Common myeloid progenitor, CD34-positive (primary cell): ENCODE results near the gene PAFAH1B2.
A peak's percentile ranks its signal among the peaks of the same experiment; 100 is the strongest.

Experiments used
- CTCF ChIA-PET: fragments of 350-600 bp; sonication (Branson Sonifier 250); formaldehyde crosslinking; loops from one replicate; lab custom pipeline; 2021; ENCODE audit warnings: antibody characterized with exemption; lab: Charles Lee
- POLR2A ChIA-PET: fragments of 350-600 bp; sonication (Branson Sonifier 250); formaldehyde crosslinking; loops from one replicate; lab custom pipeline; 2021; ENCODE audit warnings: antibody characterized with exemption; lab: Charles Lee
- DNase-seq, 3 donors: peaks; one replicate each; pipeline versions ENCODE4 v3.0.0 to v3.0.0-alpha.2; 2013
- H3K27ac ChIP-seq, 2 experiments: 1 replicate in 1 of 2; 2 replicates in 1 of 2; pipeline ENCODE4 v1.7.0; 2013; ENCODE audit warnings: inconsistent platforms in 2 of 2, low read length in 2 of 2, mild to moderate bottlenecking in 2 of 2, low read depth in 1 of 2, moderate library complexity in 1 of 2; ENCODE audit not compliant: severe bottlenecking in 2 of 2, insufficient read depth in 1 of 2, poor library complexity in 1 of 2
- H3K27me3 ChIP-seq, 5 experiments: replicated peaks in 2 of 5; 1 replicate in 3 of 5; 2 replicates in 2 of 5; pipeline versions ENCODE4 v1.6.1 to v1.7.0; 2013; ENCODE audit warnings: low read length in 4 of 5, mild to moderate bottlenecking in 2 of 5, moderate library complexity in 2 of 5, inconsistent platforms in 1 of 5; ENCODE audit not compliant: insufficient read depth in 5 of 5, control insufficient read depth in 4 of 5
- H3K36me3 ChIP-seq, 4 experiments: 1 replicate in 2 of 4; 2 replicates in 2 of 4; pipeline versions ENCODE4 v1.6.1 to v1.7.0; 2013; ENCODE audit warnings: low read length in 3 of 4, control low read depth in 1 of 4, mild to moderate bottlenecking in 1 of 4; ENCODE audit not compliant: control insufficient read depth in 4 of 4, insufficient read depth in 4 of 4
- H3K4me1 ChIP-seq, 4 experiments: 1 replicate in 3 of 4; 2 replicates in 1 of 4; pipeline versions ENCODE4 v1.6.1 to v1.7.1; 2013; ENCODE audit warnings: low read length in 3 of 4, mild to moderate bottlenecking in 3 of 4, control low read depth in 1 of 4, inconsistent platforms in 1 of 4, moderate library complexity in 1 of 4; ENCODE audit not compliant: control insufficient read depth in 4 of 4, insufficient read depth in 4 of 4; ENCODE audit errors: control extremely low read depth in 1 of 4
- H3K4me3 ChIP-seq, 7 experiments: 1 replicate in 4 of 7; 2 replicates in 3 of 7; pipeline versions ENCODE4 v1.5.1 to v1.7.0; 2013; ENCODE audit warnings: mild to moderate bottlenecking in 7 of 7, low read length in 6 of 7, moderate library complexity in 6 of 7, inconsistent platforms in 2 of 7, low read depth in 2 of 7, control low read depth in 1 of 7; ENCODE audit not compliant: insufficient read depth in 4 of 7, control insufficient read depth in 1 of 7; ENCODE audit errors: extremely low read depth in 1 of 7
- H3K9me3 ChIP-seq, 5 experiments: 1 replicate in 4 of 5; 2 replicates in 1 of 5; pipeline versions ENCODE4 v1.6.1 to v1.7.1; 2013; ENCODE audit warnings: low read length in 4 of 5, mild to moderate bottlenecking in 2 of 5, inconsistent platforms in 1 of 5, low read depth in 1 of 5, moderate library complexity in 1 of 5; ENCODE audit not compliant: control insufficient read depth in 4 of 5, insufficient read depth in 2 of 5; ENCODE audit errors: control extremely low read depth in 1 of 5
- WGBS: methylation state at CpG from one replicate; pipeline ENCODE4 v1.1.5; 2013; ENCODE audit not compliant: insufficient coverage; 5-methylcytosine and 5-hydroxymethylcytosine counted together

The PAFAH1B2 gene

GRCh38 chr11:117214404-117215110 lies 70.5 kb downstream of the PAFAH1B2 start:
- Histone ChIP-seq H3K9me3 (no peaks in the 10 kb centered on the region), H3K4me3 (no peak overlapping the region), H3K27ac (no peak overlapping the region), H3K36me3 (peaks cover 8 to 59% (median 46%) of the 10 kb centered on the region in 4 experiments), H3K4me1 (no peaks in the 10 kb centered on the region), H3K27me3 (no peaks in the 10 kb centered on the region)
- CTCF ChIA-PET = interaction anchor here (0.8 to 4.8 kb wide), 4 partner anchors 12 to 108 kb away, joined by 3 to 28 read pairs (median 9); no protein-coding TSS in a partner anchor
- POLR2A ChIA-PET = no interaction called here
- WGBS = 98% methylated on average over 6 of the region's 7 CpGs
- DNase-seq = no peak

- POLR2A ChIA-PET = no interaction called here
- Histone ChIP-seq H3K27me3 (no peaks in the 10 kb centered on the region), H3K4me3 (no peak overlapping the region), H3K4me1 (no peaks in the 10 kb centered on the region), H3K9me3 (no peaks in the 10 kb centered on the region), H3K27ac (no peak overlapping the region), H3K36me3 (peaks cover 6 to 81% (median 63%) of the 10 kb centered on the region in 4 experiments)
- DNase-seq = no peak
- CTCF ChIA-PET = interaction anchor here (0.6 to 4.8 kb wide), 2 partner anchors 9 to 14 kb away, joined by 3 to 28 read pairs; no protein-coding TSS in a partner anchor
- WGBS = 98% methylated on average over 9 of the region's 11 CpGs
These were observed 73.3 kb downstream of the PAFAH1B2 start for GRCh38 chr11:117217141-117218084.

- Histone ChIP-seq H3K9me3 (no peaks in the 10 kb centered on the region), H3K27me3 (no peaks in the 10 kb centered on the region), H3K4me1 (no peaks in the 10 kb centered on the region), H3K36me3 (peaks cover 5 to 81% (median 60%) of the 10 kb centered on the region in 4 experiments), H3K27ac (no peak overlapping the region), H3K4me3 (no peak overlapping the region)
- CTCF ChIA-PET = interaction anchor here (1.0 to 4.8 kb wide), 5 partner anchors 8 to 37 kb away, joined by 3 to 28 read pairs (median 5); no protein-coding TSS in a partner anchor
- POLR2A ChIA-PET = no interaction called here
- WGBS = 84% methylated on average over 6 of the region's 15 CpGs
- DNase-seq = no peak
These were observed 74.2 kb downstream of the PAFAH1B2 start for GRCh38 chr11:117218133-117218915.

- Histone ChIP-seq H3K4me1 (no peaks in the 10 kb centered on the region), H3K36me3 (peaks cover 4 to 82% (median 65%) of the 10 kb centered on the region in 4 experiments), H3K27ac (no peak overlapping the region), H3K27me3 (no peaks in the 10 kb centered on the region), H3K9me3 (no peaks in the 10 kb centered on the region), H3K4me3 (no peak overlapping the region)
- POLR2A ChIA-PET = no interaction called here
- no peak for DNase-seq
- CTCF ChIA-PET = interaction anchor here (1.0 to 4.8 kb wide), 5 partner anchors 8 to 38 kb away, joined by 3 to 28 read pairs (median 5); no protein-coding TSS in a partner anchor
- 96% methylated on average over 9 of the region's 9 CpGs for WGBS
These were observed 74.9 kb downstream of the PAFAH1B2 start for GRCh38 chr11:117219001-117219400.

GRCh38 chr11:117219455-117219854 lies 75.4 kb downstream of the PAFAH1B2 start:
- Histone ChIP-seq H3K9me3 (no peaks in the 10 kb centered on the region), H3K27me3 (no peaks in the 10 kb centered on the region), H3K4me1 (no peaks in the 10 kb centered on the region), H3K36me3 (peaks cover 4 to 83% (median 66%) of the 10 kb centered on the region in 4 experiments), H3K27ac (peak overlapping the region in 1 of 2 experiments; percentile 4), H3K4me3 (no peak overlapping the region)
- ChIA-PET POLR2A (no interaction called here), CTCF (interaction anchor here (1.0 to 4.8 kb wide), 6 partner anchors 7 to 39 kb away, joined by 4 to 28 read pairs (median 7); no protein-coding TSS in a partner anchor)
- WGBS = 100% methylated on average over 2 of the region's 8 CpGs
- DNase-seq = no peak

- no peaks in the 10 kb centered on the region for H3K9me3 ChIP-seq
- CTCF ChIA-PET = interaction anchor here (1.0 to 2.0 kb wide), 6 partner anchors 9 to 40 kb away, joined by 3 to 9 read pairs (median 4); partner anchors contain the start of gene PCSK7
These were observed 75.9 kb downstream of the PAFAH1B2 start for GRCh38 chr11:117219995-117220394.

More at GRCh38 chr11:117219995-117220394, 75.9 kb downstream of the PAFAH1B2 start:
- peaks cover 2 to 82% (median 65%) of the 10 kb centered on the region in 4 experiments for H3K36me3 ChIP-seq
- no peaks in the 10 kb centered on the region for H3K4me1 ChIP-seq
- no peak overlapping the region for H3K4me3 ChIP-seq
- no peaks in the 10 kb centered on the region for H3K27me3 ChIP-seq
- H3K27ac ChIP-seq = peak overlapping the region in 1 of 2 experiments; percentile 4
- no peak for DNase-seq
- 100% methylated on average over 1 of the region's 4 CpGs for WGBS
- POLR2A ChIA-PET = interaction anchor here (0.6 to 0.9 kb wide), 2 partner anchors 12 to 390 kb away, joined by 3 read pairs; partner anchors contain the start of genes APOC3 and PCSK7
